HL-60 (cell line): ENCODE results near the gene NME7.

Experiments
- GABPA ChIP-seq: IDR thresholded peaks from 2 replicates; pipeline ENCODE4 v1.6.1; 2012; ENCODE audit warnings: low read depth
- TF ChIP-seq, protein P1 (sequence below): IDR thresholded peaks from one replicate; pipeline ENCODE4 v1.5.1; 2011; ENCODE audit warnings: low read length, control low read depth, inconsistent platforms; ENCODE audit not compliant: insufficient read depth

DNA sequence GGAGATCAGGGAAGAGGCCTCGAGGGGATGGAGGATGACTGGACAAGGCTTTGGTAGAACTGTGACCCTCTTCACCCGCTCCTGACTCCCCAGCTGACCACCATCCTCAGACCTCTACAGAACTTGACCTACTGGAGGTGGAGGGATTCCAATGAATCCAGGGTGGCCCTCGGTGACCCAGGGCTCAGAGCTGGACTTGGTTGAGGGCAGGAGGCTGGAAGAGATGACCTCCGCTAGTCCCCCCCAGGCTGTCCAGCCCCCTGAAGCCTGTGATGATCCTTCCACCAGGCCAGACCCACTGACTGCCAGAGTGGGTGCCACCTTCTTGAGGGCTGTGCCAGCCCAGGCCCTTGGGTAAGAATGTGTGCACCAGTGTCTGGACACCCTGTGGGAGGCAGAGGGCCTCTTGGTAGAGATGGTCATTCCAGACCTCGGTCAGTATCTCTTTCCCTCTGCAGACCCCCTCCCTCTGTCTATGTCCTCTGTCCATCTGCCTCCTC, 216.2 kb downstream of the NME7 start:
- no peak for TF ChIP-seq GABPA
- TF ChIP-seq, protein P1, sequence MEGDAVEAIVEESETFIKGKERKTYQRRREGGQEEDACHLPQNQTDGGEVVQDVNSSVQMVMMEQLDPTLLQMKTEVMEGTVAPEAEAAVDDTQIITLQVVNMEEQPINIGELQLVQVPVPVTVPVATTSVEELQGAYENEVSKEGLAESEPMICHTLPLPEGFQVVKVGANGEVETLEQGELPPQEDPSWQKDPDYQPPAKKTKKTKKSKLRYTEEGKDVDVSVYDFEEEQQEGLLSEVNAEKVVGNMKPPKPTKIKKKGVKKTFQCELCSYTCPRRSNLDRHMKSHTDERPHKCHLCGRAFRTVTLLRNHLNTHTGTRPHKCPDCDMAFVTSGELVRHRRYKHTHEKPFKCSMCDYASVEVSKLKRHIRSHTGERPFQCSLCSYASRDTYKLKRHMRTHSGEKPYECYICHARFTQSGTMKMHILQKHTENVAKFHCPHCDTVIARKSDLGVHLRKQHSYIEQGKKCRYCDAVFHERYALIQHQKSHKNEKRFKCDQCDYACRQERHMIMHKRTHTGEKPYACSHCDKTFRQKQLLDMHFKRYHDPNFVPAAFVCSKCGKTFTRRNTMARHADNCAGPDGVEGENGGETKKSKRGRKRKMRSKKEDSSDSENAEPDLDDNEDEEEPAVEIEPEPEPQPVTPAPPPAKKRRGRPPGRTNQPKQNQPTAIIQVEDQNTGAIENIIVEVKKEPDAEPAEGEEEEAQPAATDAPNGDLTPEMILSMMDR = no peak
